Inferior parietal cortex (tissue), 1 donor: ENCODE data around the gene ARHGDIA.
A peak's percentile ranks its signal among the peaks of the same experiment; 100 is the strongest.

Source experiments
- DNase-seq: peaks from one replicate; pipeline ENCODE4 v3.0.0-alpha.2; 2016; ENCODE audit errors: extremely low spot score

The ARHGDIA gene

GRCh38 chr17:81906476-81907218 is 35.5 kb upstream of the ARHGDIA start:
- DNase-seq = no peak

GRCh38 chr17:81905993-81906392 is 34.9 kb upstream of the ARHGDIA start:
- no peak for DNase-seq

GRCh38 chr17:81905424-81905875 is 34.3 kb upstream of the ARHGDIA start:
- DNase-seq = no peak

GRCh38 chr17:81904600-81905423 is 33.7 kb upstream of the ARHGDIA start:
- no peak for DNase-seq

- no peak for DNase-seq
Observed at GRCh38 chr17:81903896-81904599, 32.9 kb upstream of the ARHGDIA start.

GRCh38 chr17:81903415-81903831 is 32.3 kb upstream of the ARHGDIA start:
- DNase-seq = no peak

- no peak for DNase-seq
Observed at GRCh38 chr17:81902653-81903414, 31.7 kb upstream of the ARHGDIA start.

GRCh38 chr17:81902023-81902652 is 31.0 kb upstream of the ARHGDIA start, which contains the start of gene NPB:
Gene NPB, plus strand, starts transcription at chr17:81902238. Its CDS starts 40 bp downstream, at chr17:81902278.
- DNase-seq = no peak

- DNase-seq = no peak
Observed at GRCh38 chr17:81901167-81902022, 30.3 kb upstream of the ARHGDIA start.

GRCh38 chr17:81900181-81900820 is 29.2 kb upstream of the ARHGDIA start:
- DNase-seq = no peak

GRCh38 chr17:81899514-81900166 is 28.5 kb upstream of the ARHGDIA start:
- DNase-seq = no peak

- DNase-seq = no peak
Observed at GRCh38 chr17:81898885-81899284, 27.7 kb upstream of the ARHGDIA start.

- DNase-seq = peak; percentile 54
Observed at GRCh38 chr17:81898029-81898866, 27.1 kb upstream of the ARHGDIA start.

- DNase-seq = no peak
Observed at GRCh38 chr17:81895400-81895799, 24.3 kb upstream of the ARHGDIA start.

GRCh38 chr17:81891303-81891552 is 20.1 kb upstream of the ARHGDIA start:
- DNase-seq = no peak

GRCh38 chr17:81890447-81891302 is 19.5 kb upstream of the ARHGDIA start:
- no peak for DNase-seq

- no peak for DNase-seq
Observed at GRCh38 chr17:81889602-81890001, 18.5 kb upstream of the ARHGDIA start.
